ENCODE results near the gene BAHD1.
"Not testable (repeated sequence)": the region's sequence is repeated elsewhere in the genome, so short reads cannot be mapped to it uniquely, and the experiment has no call there.

Gene BAHD1

GRCh38 chr15:40448354-40448753 is 7.6 kb downstream of the BAHD1 start:
- DNase-seq: no peak

DNA sequence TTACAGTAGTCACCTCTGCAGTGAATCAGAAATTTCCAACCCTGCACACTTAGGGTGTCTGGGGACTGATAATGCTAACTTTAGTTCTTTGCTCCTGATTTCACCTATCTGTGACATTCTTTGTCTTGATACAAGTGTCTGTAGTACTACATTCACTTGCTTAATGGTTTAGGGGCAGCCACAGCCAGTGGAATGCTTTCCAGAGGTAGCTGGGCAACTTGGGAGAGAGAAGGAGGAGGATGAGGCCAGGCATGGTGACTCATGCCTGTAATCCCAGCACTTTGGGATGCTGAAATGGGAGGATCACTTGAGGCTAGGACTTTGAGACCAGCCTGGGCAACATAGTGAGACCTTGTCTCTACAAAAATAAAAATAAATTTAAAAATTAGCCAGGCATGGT is 8.5 kb downstream of the BAHD1 start:
- no peak for DNase-seq

DNA sequence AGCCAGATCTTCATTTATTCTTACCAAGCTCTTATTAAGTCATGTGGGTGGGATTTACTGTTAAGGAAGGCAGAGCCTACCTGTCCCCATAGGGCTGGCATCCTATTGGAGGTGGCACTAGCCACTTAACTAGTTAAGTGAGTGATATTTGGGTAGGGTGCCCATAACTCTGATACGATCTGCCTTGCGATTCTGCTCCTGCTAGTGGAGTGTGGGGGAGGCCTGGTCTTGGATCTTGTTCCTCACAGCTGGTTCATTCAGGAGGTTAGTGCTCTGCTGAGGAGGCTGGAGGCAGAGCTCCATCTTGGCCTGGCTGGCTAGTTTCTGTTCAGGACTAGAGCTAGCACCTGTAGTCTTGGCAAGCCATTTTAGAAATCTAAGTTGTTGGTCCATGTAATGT is 9.3 kb downstream of the BAHD1 start:
- no peak for DNase-seq

DNA sequence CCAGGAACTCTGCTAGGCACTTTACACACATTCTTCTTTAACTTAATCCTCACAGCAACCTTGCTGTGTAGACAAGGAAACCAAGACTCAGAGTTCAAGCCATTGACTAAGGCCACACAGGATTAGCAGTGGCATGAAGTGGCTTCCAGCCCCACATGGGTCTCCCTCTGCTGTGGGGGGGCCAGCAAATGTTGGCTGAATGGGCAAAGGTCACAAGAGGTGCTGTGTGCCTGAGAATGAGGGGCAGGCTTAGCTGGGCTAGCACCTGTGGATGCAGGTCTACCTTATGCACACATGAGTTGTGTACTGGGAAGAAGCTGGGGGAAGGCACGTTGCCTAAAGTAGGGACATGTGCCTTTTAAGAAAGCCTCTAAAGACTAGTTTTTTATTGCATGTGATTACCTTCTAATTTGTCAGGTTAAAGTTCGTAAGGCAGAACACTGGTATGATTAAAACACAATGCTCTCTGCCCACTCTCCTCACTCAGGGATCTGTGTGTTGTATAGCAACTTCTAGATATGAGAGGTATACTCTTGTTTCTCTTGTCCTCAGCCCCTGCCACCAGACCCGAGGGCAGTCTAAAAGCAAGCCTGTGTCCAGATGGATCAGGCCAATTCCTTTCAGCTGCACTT is 10.9 kb downstream of the BAHD1 start:
- no peak for DNase-seq

- DNase-seq: no peak
These were observed 11.7 kb downstream of the BAHD1 start for GRCh38 chr15:40452296-40453090.

- DNase-seq: not testable (repeated sequence)
These were observed 13.2 kb downstream of the BAHD1 start for GRCh38 chr15:40453941-40454340.

GRCh38 chr15:40454904-40455391 is 14.2 kb downstream of the BAHD1 start:
- no peak for DNase-seq

DNA sequence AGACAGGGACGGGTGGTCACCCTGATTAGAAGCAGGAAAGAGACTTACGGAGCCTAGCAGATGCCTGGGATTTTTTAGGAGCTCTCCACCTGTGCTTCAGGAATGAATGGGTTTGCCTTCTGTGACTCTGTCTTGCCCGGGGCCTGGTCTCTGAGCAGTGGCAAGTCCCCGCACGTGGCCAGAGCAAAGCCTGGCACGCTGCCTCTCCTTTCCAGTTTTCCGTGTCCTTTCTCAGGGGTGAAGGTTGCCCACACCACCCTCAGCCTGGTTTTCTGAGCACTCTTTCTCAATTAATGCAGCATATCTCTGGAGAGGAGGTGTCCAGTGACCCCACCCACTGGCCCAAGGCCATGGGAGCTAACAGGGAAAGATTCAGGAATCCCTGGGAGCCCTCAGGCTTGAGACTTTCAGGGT is 15.6 kb downstream of the BAHD1 start:
- no peak for DNase-seq

DNA sequence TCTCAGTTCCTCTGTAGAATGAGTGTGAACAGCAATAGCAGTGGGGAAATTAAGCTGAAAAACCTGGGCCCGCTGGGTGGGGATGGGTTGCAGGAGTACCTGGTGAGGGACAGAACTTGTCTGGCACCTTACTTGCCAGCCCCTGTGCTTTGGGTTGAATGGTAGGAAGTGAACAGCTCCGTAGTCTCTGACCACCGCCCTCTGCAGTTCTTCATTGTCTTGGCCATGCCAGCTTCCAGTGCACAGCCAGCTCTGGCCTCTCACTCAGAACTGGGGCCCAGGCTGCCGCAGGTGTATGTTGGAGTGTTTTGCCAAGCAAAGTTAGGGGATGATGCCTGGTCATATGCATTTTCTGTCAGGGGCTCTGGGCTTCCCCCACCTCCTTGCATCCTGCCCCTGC is 16.0 kb downstream of the BAHD1 start:
- DNase-seq: no peak

DNA sequence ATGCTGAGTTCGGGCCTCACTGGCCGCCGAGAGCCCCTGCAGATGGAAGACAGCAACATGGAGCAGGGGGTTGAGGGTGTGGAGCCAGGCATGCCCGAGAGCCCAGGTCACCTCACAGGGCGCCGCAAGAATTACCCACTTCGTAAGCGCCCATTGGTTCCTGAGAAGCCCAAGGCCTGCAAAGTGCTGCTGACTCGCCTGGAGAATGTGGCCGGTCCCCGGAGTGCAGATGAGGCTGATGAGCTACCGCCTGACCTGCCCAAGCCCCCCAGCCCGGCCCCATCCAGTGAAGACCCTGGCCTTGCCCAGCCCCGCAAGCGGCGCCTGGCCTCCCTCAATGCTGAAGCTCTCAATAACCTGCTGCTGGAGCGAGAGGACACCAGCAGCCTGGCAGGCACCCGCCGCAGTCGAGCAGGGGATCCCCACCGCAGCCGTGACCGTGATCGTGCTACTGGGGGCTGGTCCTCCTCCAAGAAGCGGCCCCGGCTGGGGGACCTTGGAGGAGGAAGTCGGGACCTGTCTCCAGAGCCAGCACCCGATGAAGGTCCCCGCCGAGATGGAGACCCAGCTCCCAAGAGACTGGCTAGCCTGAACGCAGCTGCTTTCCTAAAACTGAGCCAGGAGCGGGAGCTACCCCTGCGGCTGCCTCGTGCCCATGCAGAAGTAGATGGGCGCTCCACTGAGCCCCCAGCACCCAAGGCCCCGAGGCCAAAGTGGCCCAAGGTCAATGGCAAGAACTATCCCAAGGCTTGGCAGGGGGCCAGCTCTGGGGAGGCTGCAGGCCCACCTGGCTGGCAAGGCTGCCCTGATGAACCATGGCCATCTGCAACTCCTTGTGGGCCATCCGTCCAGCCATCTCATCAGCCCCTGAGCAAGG is 18.0 kb downstream of the BAHD1 start:
- DNase-seq: no peak

DNA sequence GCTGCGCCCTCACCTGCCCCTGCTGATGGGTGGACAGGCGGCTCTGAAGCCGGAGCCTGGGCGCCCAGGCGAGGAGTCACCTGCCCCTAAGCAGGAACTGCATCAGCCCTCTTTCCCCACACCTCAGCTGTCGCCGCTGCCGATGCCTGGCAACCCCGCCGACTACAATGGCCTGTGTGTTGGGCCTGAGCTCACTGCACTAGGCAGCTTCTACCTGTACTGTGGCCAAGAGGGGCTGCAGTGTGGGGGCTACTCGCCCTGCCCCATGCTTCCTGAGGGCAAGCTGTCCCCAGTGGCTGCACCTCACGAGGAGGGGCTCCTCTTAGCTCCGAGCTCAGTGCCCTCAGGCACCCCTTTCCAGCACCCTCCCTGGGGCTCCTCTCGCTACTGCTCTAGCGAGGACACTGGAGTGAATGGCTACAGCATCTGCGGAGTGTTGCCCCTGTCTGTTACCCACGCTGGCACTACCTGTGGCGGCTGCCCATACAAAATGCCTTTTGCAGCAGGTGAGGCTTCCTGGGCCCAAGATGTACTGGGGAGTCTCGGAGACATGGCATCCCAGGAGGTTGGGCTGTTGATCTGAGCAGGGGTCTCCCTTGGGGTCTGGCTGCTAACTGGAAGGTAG is 18.8 kb downstream of the BAHD1 start:
- DNase-seq: no peak

GRCh38 chr15:40460404-40460803 is 19.7 kb downstream of the BAHD1 start:
- no peak for DNase-seq

DNA sequence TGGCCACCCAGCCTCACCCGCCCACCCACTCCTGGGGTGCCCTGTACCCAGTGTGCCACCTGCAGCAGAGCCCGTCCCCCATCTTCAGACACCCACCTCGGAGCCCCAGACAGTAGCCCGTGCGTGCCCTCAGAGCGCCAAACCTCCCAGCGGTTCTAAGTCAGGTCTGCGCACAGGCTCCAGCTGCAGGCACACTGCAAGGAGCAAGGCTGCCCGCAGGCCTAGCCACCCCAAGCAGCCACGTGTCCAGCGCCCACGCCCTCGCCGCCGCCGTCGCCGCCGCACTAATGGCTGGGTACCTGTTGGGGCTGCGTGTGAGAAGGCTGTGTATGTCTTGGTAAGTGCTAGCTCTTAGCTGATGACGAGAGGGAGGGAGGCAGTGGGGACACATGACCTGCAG is 21.2 kb downstream of the BAHD1 start:
- DNase-seq: no peak

- DNase-seq: no peak
These were observed 22.5 kb downstream of the BAHD1 start for GRCh38 chr15:40463279-40463678.

- DNase-seq: no peak
These were observed 23.3 kb downstream of the BAHD1 start for GRCh38 chr15:40463886-40464545.

DNA sequence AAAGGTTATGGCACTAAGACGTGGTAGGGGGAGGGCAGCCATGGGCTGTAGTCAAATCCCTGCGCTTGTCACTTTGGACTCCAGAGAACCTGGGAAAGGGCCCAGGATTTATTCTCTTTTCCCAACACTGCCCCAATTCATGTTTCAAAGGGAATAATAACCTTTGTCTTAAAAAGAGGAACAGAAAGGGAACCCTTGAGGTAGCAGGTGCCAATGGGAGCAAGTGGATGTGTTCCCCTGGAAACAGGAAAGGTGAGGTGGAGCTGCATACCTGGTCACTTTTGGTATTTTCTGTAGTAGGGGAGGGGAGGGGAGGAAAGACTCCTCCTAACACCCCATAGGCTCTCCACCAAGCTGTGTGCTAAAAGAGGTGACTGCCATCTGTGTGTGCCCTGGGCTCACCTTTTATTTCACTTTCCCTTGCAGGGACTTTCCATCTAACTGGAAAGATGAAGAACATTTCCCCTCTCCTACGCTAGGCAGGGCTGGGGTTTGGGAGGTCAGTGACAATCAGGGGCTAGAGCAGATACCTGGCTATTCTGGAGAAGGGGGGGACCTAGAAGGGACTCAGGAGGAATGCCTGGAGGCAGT is 23.9 kb downstream of the BAHD1 start:
- no peak for DNase-seq

DNA sequence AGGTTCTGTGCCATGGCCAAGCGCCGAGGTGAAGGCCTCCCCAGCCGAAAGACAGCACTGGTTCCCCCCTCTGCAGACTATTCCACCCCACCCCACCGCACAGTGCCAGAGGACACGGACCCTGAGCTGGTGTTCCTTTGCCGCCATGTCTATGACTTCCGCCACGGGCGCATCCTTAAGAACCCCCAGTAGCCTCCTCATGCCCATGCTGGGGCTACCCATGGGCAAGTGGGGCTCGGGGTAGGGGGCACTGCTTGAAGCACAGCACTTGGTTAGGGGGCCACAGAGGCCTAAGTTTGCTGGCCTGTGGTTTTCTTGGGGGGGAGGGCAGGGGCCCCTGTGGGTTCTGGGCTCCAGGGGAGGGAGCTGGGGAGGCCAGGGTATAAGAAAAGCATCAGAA is 25.2 kb downstream of the BAHD1 start:
- no peak for DNase-seq

DNA sequence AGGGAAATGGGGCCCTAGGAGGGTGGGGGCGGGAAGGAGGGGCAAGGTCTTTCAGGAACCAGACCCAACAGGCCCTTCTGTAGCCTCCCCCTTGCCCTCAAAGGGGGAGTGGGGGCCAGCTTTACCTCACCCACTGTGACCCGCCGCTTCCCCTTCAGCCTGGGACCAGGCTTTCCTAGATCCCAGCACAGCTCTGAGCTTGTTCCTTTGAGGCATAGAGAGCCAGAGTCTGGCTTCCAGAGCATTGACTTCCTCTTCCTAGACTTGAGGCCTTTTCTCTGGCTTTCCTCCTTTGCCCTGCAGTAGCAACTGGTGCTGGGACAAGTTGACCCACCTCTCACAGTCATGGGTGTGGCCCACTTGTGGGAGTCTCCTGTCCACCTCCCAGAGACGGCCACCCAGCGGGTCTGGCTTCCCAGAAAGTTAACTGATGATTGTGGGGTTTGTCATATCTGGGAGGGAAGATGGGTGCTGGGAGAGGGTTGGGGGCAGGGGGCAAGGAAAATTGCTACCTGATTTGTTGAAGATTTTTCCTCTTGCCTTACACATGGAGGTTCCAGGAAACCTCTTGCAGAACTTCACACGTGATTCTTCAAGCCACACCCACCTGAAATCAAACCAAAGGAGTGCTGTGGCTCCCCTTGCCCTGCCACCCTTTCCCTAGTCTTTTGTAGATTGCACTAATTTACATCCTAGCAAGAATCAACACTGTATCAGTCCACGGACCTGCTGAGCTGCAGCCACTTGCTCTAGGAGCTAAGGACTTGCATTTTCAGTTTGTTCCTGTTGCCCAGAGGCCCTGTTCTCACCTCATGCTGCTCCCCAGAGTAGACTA is 25.9 kb downstream of the BAHD1 start:
- DNase-seq: no peak

- DNase-seq: no peak
These were observed 26.5 kb downstream of the BAHD1 start for GRCh38 chr15:40467261-40467615.

DNA sequence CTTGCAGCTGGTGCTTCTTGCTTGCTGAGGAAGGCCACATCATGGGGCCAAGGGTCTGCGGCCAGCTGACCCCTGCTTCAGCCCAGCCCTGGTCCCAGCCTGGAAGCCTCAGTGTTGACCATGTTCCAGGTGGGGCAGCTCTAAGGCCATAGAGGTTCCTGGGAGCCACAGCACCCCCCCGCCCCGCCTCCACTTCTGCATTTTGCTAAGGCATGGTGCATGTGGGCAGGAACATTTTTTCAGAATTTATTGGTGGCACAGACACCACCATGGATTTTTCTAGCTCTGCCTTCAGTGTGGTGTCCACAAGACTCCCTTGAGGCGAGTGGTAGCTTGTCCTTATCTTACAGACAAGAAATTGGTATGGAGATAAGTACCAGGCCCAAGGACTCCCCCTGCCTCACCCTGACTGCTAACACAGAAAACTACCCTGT is 28.2 kb downstream of the BAHD1 start:
- DNase-seq: no peak

DNA sequence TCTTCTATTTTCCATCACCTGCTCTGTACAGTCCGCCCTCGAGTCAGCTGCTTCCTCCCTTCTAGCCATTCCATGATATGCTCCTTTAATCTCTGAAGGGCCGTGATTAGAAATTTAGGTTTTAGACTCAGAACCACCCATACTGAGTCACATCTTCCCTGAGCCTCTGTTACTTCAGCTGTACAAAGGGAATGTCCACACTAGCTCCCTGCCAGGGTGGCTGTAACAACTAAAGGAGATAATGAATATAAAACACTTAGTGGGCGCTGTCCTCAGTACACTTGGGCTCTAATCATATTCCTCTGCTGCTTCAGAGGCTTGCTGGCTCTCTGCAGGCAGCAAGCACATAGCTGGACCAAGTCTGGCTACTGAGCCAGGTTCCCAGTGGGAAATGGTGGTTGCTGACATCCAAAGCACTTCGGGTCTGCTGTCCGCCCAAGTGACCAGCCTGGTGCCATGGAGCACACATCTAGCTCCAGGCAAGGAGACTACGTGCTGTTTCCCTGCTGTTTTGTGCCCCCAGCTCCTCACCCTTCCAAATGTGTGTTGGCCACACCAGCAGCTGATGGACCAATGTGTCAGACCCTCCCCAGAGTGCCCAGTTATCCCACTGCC is 29.1 kb downstream of the BAHD1 start:
- DNase-seq: no peak
